GM23338 (cell line): ENCODE results near the gene AGAP1.

ENCODE experiments used
- CREB1 ChIP-seq: fragments of 250-450 bp; sonication (Bioruptor Pico); IDR thresholded peaks from 2 replicates; pipeline ENCODE4 v1.5.0; 2020; ENCODE audit warnings: low read depth, mild to moderate bottlenecking, moderate library complexity
- CTCF ChIP-seq, 2 experiments: fragments of 200-600 bp in 1 of 2; sonication (generic) in 1 of 2; conservative IDR thresholded peaks; 2 replicates each; pipeline versions ENCODE4 v1.5.1 to v1.6.1; 2016 to 2017; ENCODE audit warnings: antibody characterized with exemption in 2 of 2, low read depth in 2 of 2, mild to moderate bottlenecking in 2 of 2, moderate library complexity in 1 of 2
- ETS1 ChIP-seq: IDR thresholded peaks from 2 replicates; pipeline ENCODE4 v1.6.1; 2016; ENCODE audit warnings: antibody characterized with exemption
- EZH2 ChIP-seq: fragments of 200-600 bp; sonication (generic); IDR thresholded peaks from one replicate; pipeline ENCODE4 v1.8.0; 2017; ENCODE audit warnings: antibody characterized with exemption, mild to moderate bottlenecking, low read depth; ENCODE audit not compliant: unreplicated experiment
- EZH2phosphoT487 ChIP-seq: fragments of 200-600 bp; sonication (generic); IDR thresholded peaks from one replicate; pipeline ENCODE4 v1.8.1; 2018; ENCODE audit warnings: antibody characterized with exemption; ENCODE audit not compliant: unreplicated experiment
- JUNB ChIP-seq: IDR thresholded peaks from one replicate; pipeline ENCODE4 v1.6.1; 2016; ENCODE audit warnings: antibody characterized with exemption; ENCODE audit not compliant: unreplicated experiment
- NANOG ChIP-seq: IDR thresholded peaks from 2 replicates; pipeline ENCODE4 v1.6.1; 2016; ENCODE audit warnings: antibody characterized with exemption, borderline replicate concordance
- POLR2AphosphoS5 ChIP-seq: IDR thresholded peaks from 2 replicates; pipeline ENCODE4 v1.6.1; 2016; ENCODE audit warnings: antibody characterized with exemption, low read depth
- REST ChIP-seq: IDR thresholded peaks from one replicate; pipeline ENCODE4 v1.6.1; 2018; ENCODE audit warnings: antibody characterized with exemption; ENCODE audit not compliant: unreplicated experiment
- ZNF114 ChIP-seq: fragments of 250-450 bp; sonication (Bioruptor Pico); IDR thresholded peaks from 2 replicates; pipeline ENCODE4 v1.5.0; 2020; ENCODE audit warnings: mild to moderate bottlenecking, moderate library complexity
- ZNF331 ChIP-seq: fragments of 250-450 bp; sonication (Bioruptor Pico); IDR thresholded peaks from 2 replicates; pipeline ENCODE4 v1.5.0; 2020; ENCODE audit warnings: low read depth, mild to moderate bottlenecking, moderate library complexity
- ZNF462 ChIP-seq: fragments of 250-450 bp; sonication (Bioruptor Pico); IDR thresholded peaks from 2 replicates; pipeline ENCODE4 v1.5.0; 2020; ENCODE audit warnings: mild to moderate bottlenecking, moderate library complexity

GRCh38 chr2:235610696-235611257, 116.9 kb downstream of the AGAP1 start:
- TF ChIP-seq CTCF (conservative IDR thresholded peaks at IDR 0.05; ENCODE audit: low read depth in 2 of 2) (no peak), CREB1 (CRISPR knock-in tag) (no peak), EZH2 (no peak), REST (no peak), JUNB (no peak), ETS1 (no peak), POLR2AphosphoS5 (no peak), EZH2phosphoT487 (no peak), ZNF114 (CRISPR knock-in tag) (no peak), NANOG (no peak), ZNF331 (CRISPR knock-in tag) (no peak), ZNF462 (CRISPR knock-in tag) (no peak)
